ENCODE measurements around the gene SZT2. TPM values are rescaled to one million over a fixed set of nuclear protein-coding genes. Genes with fewer than 3 reads are reported as not detected.

Gene SZT2
- polyA plus RNA-seq, 6 donors from 2014 or later, result 0.77 to 11.6 (median 6.3) TPM

- H3K4me3 Mint-ChIP-seq, result no peak overlapping the region
- no peaks in the 10 kb centered on the region for H3K9me3 Mint-ChIP-seq
- peaks cover 17 to 45% of the 10 kb centered on the region in 2 donors for H3K36me3 Mint-ChIP-seq
- peaks cover 0 to 5% (median 3%) of the 10 kb centered on the region in 3 donors for H3K4me1 Mint-ChIP-seq
- no peaks in the 10 kb centered on the region for H3K27me3 Mint-ChIP-seq
- DNase-seq (no peak), ATAC-seq (ENCODE audit: low read depth in 2 of 2) (no peak)
- peak overlapping the region in 2 of 6 donors; percentile 20 to 57 for H3K27ac Mint-ChIP-seq
Observed at GRCh38 chr1:43446881-43447835, 57.5 kb downstream of the SZT2 start.

DNA sequence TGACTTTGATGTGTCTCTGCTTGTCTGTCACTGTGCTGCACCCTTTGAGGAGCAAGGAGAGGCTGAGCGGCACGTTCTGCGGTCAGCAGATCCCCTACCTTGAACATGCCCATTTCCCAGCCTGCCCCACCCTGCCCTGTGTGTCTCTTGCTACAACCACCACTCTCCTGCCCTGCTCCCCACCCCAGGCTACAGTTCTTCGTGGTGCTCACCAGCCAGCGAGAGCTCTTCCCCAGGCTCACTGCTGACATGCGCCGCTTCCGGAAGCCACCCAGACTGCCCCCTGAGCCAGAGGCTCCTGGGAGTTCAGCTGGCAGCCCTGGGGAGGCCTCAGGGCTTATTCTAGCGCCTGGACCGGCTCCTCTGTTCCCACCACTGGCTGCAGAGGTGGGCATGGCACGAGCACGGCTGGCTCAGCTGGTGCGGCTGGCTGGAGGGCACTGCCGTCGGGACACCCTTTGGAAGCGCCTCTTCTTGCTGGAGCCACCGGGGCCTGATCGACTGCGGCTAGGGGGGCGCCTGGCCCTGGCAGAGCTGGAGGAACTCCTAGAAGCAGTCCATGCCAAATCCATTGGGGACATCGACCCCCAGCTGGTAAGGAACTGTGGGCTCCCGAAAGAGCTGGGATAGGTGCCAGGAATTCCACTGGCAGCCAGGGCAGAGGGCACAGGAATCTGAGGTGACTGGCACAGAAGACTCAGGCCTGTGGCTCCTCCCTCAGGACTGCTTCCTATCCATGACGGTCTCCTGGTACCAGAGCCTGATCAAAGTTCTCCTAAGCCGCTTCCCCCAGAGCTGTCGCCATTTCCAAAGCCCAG is 58.4 kb downstream of the SZT2 start:
- peak overlapping the region in 1 of 6 donors; percentile 83 for H3K27ac Mint-ChIP-seq

DNA sequence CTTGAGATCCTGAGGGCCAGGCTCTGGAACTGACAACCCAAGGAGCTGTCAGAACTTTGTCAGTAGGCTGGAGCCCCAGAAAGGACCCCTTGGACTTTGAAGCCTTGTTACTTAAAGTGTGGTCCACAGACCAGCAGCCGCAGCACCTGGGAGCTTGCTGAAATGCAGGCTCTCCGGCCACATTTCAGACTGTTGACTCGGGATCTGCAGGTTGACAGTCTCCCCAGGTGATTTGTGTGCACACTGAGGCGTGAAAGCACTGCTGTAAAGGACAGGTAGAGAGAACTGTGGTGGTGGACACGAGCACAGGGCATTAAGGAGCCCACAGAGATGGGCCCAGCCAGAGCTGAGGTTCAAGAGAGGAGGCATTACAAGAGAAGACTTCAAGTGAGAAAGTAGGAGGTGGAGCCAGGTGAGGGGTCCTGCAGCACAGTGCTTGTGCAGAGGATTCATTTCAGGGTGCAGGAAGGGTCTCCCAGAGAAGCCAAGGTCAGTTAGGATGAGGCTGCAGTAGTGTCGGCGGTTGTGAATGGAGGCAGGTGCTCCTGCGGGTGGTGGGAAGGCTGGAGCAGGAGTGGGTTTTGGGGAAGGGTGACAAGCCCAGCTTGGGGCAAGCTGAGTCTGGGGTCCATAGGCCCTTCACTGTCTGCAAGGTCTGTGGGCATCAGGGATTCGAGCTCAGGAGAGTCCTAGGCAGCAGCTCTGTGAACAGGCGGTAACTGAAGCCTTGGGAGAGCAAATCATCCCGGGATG is 59.4 kb downstream of the SZT2 start:
- H3K4me3 Mint-ChIP-seq, result peak overlapping the region in 1 of 8 donors; percentile 14
- peak overlapping the region in 4 of 6 donors; percentile 4 to 86 (median 35) for H3K27ac Mint-ChIP-seq
- peaks cover 13 to 19% (median 16%) of the 10 kb centered on the region in 3 donors for H3K4me1 Mint-ChIP-seq
- no peak for ATAC-seq (ENCODE audit: low read depth in 2 of 2)
- no peaks in the 10 kb centered on the region for H3K27me3 Mint-ChIP-seq
- DNase-seq, result no peak
- H3K9me3 Mint-ChIP-seq, result no peaks in the 10 kb centered on the region
- H3K36me3 Mint-ChIP-seq, result peaks cover 17 to 37% of the 10 kb centered on the region in 2 donors

More for the DNA sequence above, 58.4 kb downstream of the SZT2 start:
- Mint-ChIP-seq H3K36me3 (peaks cover 17 to 45% of the 10 kb centered on the region in 2 donors), H3K9me3 (no peaks in the 10 kb centered on the region), H3K4me3 (no peak overlapping the region), H3K27me3 (no peaks in the 10 kb centered on the region), H3K4me1 (peaks cover 9 to 13% (median 12%) of the 10 kb centered on the region in 3 donors)
- DNase-seq (no peak), ATAC-seq (ENCODE audit: low read depth in 2 of 2) (no peak)

- H3K9me3 Mint-ChIP-seq, result no peaks in the 10 kb centered on the region
- no peak overlapping the region for H3K4me3 Mint-ChIP-seq
- peaks cover 18 to 24% (median 22%) of the 10 kb centered on the region in 3 donors for H3K4me1 Mint-ChIP-seq
- H3K27me3 Mint-ChIP-seq, result peaks cover 0 to 4% (median 0%) of the 10 kb centered on the region in 3 donors
- DNase-seq, result no peak
- no peak for ATAC-seq (ENCODE audit: low read depth in 2 of 2)
- H3K36me3 Mint-ChIP-seq, result peaks cover 13 to 32% of the 10 kb centered on the region in 2 donors
- H3K27ac Mint-ChIP-seq, result peak overlapping the region in 2 of 6 donors; percentile 4 to 86
Observed at GRCh38 chr1:43449708-43450069, 60.0 kb downstream of the SZT2 start.

DNA sequence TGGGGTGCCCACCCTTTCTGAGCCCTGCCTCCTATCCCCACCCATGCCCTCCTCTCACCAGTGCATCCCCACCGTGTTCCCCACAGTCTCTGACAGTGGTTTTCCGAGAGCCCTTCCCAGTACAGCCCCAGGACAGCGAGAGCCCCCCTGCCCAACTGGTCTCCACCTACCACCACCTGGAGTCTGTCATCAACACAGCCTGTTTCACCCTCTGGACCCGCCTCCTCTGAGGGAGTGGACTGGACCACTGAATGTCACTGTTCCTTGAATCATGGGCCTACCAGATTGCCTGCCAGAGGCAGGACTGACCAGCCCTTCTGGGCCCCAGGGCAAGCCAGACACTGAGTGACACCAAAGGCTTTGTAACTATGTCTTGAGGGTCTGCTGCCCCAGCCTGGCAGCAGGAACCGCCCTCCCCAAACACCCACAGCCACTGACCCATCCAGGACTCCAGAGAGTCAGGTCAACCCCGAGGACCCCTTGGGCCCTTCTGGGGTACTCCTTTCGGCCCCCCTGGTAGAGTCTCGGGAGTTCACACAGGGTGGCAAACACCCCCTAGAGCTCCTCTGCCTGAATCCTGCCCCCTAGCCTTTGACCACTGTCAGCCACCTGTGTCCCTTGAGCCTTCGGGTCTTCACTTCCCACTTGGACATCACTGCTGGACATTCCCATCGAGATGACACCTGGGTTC is 60.7 kb downstream of the SZT2 start:
- ATAC-seq (ENCODE audit: low read depth in 2 of 2) (no peak), DNase-seq (no peak)
- Mint-ChIP-seq H3K36me3 (peaks cover 10 to 25% of the 10 kb centered on the region in 2 donors), H3K27me3 (peaks cover 0 to 5% (median under 1%) of the 10 kb centered on the region in 3 donors), H3K4me1 (peaks cover 20 to 26% (median 24%) of the 10 kb centered on the region in 3 donors), H3K4me3 (peak overlapping the region in 3 of 8 donors; percentile 57 to 78 (median 58)), H3K9me3 (no peaks in the 10 kb centered on the region), H3K27ac (peak overlapping the region in 3 of 6 donors; percentile 12 to 48 (median 38))

GRCh38 chr1:43451157-43451591 is 61.5 kb downstream of the SZT2 start:
- Mint-ChIP-seq H3K27me3 (peaks cover 4 to 8% (median 5%) of the 10 kb centered on the region in 3 donors), H3K36me3 (peaks cover 9 to 20% of the 10 kb centered on the region in 2 donors), H3K9me3 (no peaks in the 10 kb centered on the region), H3K4me1 (peaks cover 20 to 26% (median 24%) of the 10 kb centered on the region in 3 donors), H3K27ac (peak overlapping the region in 2 of 6 donors; percentile 26 to 85), H3K4me3 (peak overlapping the region in 2 of 8 donors; percentile 58 to 94)
- ATAC-seq (ENCODE audit: low read depth in 2 of 2) (no peak), DNase-seq (no peak)

GRCh38 chr1:43451701-43452532 is 62.2 kb downstream of the SZT2 start:
- peaks cover 5 to 14% of the 10 kb centered on the region in 2 donors for H3K36me3 Mint-ChIP-seq
- DNase-seq, result no peak
- no peaks in the 10 kb centered on the region for H3K9me3 Mint-ChIP-seq
- ATAC-seq (ENCODE audit: low read depth in 2 of 2), result no peak
- H3K27ac Mint-ChIP-seq, result peak overlapping the region in 4 of 6 donors; percentile 21 to 85 (median 56)
- peaks cover 20 to 26% (median 24%) of the 10 kb centered on the region in 3 donors for H3K4me1 Mint-ChIP-seq
- H3K27me3 Mint-ChIP-seq, result peaks cover 9 to 15% (median 12%) of the 10 kb centered on the region in 3 donors
- H3K4me3 Mint-ChIP-seq, result peak overlapping the region in 6 of 8 donors; percentile 48 to 94 (median 82)

DNA sequence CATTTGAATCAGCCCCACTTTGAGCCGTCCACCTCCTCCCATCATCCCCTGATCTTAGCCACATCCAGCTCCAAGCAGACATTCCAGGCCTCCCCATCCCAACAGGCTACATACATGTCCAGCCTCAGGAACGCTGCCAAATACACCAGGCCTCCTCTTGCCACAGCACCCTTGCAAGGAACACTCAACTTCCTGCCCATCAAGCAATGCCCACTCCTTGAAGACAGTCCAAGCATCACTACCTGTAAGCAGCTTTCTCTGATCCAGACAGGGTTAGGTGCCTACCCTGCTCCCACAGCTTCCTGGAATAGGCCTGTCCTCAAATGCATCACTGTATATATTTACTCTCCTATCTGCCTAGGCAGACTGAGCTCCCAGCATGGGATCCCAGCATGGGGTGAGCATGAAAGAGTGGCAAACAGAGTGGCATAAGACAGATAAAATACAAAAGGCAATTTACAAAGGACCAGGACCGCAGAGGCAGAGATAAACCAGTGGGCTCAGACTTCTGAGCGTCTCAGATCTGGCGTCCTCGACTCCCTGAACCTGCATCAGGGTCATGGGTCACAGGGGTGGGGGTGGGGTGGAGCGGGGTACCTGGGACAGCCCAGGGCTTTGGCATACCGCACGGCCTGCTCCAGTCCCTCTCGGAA is 63.2 kb downstream of the SZT2 start:
- Mint-ChIP-seq H3K4me1 (peaks cover 20 to 26% (median 24%) of the 10 kb centered on the region in 3 donors), H3K27me3 (peaks cover 9 to 25% (median 19%) of the 10 kb centered on the region in 3 donors), H3K4me3 (peak overlapping the region; percentile 58 to 94 (median 85)), H3K9me3 (no peaks in the 10 kb centered on the region), H3K27ac (peak overlapping the region in 4 of 6 donors; percentile 7 to 92 (median 53)), H3K36me3 (peaks cover 5 to 8% of the 10 kb centered on the region in 2 donors)
- DNase-seq (no peak), ATAC-seq (ENCODE audit: low read depth in 2 of 2) (peak; percentile 2 to 3)

- Mint-ChIP-seq H3K36me3 (peaks cover 5 to 8% of the 10 kb centered on the region in 2 donors), H3K4me1 (peaks cover 20 to 26% (median 24%) of the 10 kb centered on the region in 3 donors), H3K27me3 (peaks cover 14 to 32% (median 27%) of the 10 kb centered on the region in 3 donors), H3K27ac (peak within 1 kb of the TSS in 4 of 6 donors; percentile 72 to 92 (median 88)), H3K9me3 (no peaks in the 10 kb centered on the region), H3K4me3 (peak within 1 kb of the TSS; percentile 82 to 95 (median 94))
- DNase-seq (peak; percentile 51), ATAC-seq (ENCODE audit: low read depth in 2 of 2) (peak; percentile 70 to 71)
Observed at GRCh38 chr1:43453442-43454269, 64.0 kb downstream of the SZT2 start, which contains the start of gene HYI. Gene HYI, minus strand, starts transcription at chr1:43453931. Its CDS starts 138 bp downstream, at chr1:43453793.

GRCh38 chr1:43454270-43455011 is 64.7 kb downstream of the SZT2 start:
- peak overlapping the region; percentile 82 to 95 (median 94) for H3K4me3 Mint-ChIP-seq
- H3K9me3 Mint-ChIP-seq, result no peaks in the 10 kb centered on the region
- H3K27ac Mint-ChIP-seq, result peak overlapping the region in 3 of 6 donors; percentile 48 to 70 (median 61)
- ATAC-seq (ENCODE audit: low read depth in 2 of 2) (peak; percentile 76 to 83), DNase-seq (peak; percentile 52)
- H3K36me3 Mint-ChIP-seq, result peaks cover 0 to under 1% of the 10 kb centered on the region in 2 donors
- H3K27me3 Mint-ChIP-seq, result peaks cover 14 to 40% (median 27%) of the 10 kb centered on the region in 3 donors
- H3K4me1 Mint-ChIP-seq, result peaks cover 20 to 24% (median 21%) of the 10 kb centered on the region in 3 donors
